NCI-H1694 (cell line): Measurements from ENCODE around the gene HLF.

ENCODE experiments used
- DNase-seq: peaks from one replicate; lab custom pipeline; 2025; lab: John Stamatoyannopoulos, UW

The HLF gene

GRCh38 chr17:55292094-55292493 lies 27.3 kb downstream of the HLF start:
- DNase-seq: no peak

DNA sequence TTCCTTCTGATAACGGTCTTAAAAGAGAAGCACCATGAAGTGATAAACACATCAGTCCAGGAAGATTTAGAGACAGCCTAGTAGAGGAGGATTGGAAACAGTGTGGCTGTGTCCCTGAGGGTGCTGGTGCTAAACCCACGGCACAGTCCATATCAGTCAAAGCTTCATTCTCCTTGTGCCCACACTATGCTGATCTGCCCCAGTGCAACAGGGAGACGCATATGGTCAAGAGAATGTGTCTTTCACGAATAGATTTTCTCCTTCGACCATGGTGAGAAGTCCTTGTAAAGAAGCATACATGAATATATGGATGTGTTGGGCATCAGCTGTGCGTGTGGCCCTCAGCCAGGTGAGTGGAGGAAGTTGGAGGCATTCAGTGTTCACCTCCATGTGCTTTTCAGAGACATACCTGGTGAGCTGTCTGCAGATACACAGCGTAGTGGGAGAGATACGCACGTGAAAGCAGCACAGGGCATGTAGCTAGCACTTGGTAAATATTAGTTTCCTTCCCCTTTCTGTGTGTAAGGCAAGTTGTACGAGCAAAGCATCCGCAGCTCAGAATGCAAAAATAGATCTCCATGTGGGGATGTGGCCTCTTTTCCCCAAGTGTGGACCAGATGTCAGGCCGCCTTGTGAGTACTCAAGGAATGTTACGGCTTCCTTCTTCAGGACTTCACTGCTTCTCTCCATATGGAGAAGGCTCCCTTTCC lies 29.4 kb downstream of the HLF start:
- DNase-seq: no peak

- peak; percentile 57 for DNase-seq
Measured at GRCh38 chr17:55295411-55296170, 30.8 kb downstream of the HLF start.

- no peak for DNase-seq
Measured at GRCh38 chr17:55296171-55296695, 31.5 kb downstream of the HLF start.

DNA sequence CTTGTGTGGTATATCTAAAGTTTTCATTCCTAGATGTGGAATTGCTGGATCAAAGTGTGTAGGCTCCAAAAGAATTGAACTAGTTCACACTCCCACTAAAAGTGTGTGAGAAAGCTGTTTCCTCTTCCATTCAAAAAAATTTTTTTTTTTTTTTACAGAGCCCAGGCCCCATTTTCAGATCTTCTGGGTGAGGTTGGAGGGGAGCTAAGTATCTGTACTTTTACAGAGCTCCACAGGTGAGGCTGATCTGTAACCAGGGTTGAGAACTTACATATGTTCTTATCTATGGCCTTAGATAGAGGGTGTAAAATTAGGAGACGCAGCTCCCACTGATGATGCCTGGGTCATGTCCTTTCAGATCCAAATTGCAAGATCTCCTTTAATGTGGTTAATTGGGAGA lies 31.9 kb downstream of the HLF start:
- DNase-seq: no peak

DNA sequence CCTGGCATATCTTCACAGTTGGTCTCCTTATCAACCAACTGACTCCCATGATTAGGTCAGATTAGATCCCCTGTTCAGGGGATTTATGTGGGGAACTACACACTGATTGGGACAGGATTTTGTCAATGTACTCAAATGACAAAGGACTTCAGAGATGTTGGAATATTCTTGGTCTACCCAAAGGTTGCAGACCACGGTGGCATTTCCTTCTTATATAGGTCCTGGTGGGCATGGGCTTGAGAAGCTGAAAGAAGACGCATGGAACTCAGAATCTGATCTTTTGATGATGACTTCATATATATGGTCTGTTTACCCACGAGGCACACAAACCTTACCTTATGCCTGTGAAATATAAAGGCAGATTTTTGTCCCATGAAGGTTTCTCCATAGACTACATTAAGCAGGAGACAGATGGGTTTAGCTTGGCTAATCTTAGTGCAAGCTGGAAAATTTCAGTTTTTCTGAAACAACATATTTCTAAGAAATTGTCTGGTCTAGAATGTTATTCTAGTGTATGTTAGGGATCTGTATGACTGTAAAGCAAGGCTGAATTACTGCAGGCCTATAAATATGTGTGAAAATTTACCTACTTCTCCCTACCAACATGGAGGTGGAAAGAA lies 33.5 kb downstream of the HLF start:
- DNase-seq: no peak

GRCh38 chr17:55299162-55299838 lies 34.5 kb downstream of the HLF start:
- DNase-seq: no peak

DNA sequence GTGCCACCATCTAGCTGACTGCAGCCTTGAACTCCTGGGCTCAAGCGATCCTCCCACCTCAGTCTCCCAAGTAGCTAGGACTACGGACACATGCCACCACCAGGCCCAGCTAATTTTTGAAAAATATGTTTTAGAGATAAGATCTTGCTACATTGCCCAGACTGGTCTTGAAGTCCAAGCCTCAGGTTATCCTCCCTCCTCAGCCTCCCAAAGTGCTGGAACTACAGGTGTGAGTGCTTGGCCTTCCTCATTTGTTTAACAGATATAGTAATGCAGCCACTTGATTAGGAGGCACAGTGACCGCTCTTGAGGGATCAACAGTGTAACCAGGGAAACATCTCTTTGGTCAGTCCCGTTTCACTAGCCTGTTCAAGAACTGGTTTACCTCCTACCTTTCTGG lies 35.1 kb downstream of the HLF start:
- no peak for DNase-seq

- DNase-seq: no peak
Measured at GRCh38 chr17:55300479-55301290, 35.9 kb downstream of the HLF start.

DNA sequence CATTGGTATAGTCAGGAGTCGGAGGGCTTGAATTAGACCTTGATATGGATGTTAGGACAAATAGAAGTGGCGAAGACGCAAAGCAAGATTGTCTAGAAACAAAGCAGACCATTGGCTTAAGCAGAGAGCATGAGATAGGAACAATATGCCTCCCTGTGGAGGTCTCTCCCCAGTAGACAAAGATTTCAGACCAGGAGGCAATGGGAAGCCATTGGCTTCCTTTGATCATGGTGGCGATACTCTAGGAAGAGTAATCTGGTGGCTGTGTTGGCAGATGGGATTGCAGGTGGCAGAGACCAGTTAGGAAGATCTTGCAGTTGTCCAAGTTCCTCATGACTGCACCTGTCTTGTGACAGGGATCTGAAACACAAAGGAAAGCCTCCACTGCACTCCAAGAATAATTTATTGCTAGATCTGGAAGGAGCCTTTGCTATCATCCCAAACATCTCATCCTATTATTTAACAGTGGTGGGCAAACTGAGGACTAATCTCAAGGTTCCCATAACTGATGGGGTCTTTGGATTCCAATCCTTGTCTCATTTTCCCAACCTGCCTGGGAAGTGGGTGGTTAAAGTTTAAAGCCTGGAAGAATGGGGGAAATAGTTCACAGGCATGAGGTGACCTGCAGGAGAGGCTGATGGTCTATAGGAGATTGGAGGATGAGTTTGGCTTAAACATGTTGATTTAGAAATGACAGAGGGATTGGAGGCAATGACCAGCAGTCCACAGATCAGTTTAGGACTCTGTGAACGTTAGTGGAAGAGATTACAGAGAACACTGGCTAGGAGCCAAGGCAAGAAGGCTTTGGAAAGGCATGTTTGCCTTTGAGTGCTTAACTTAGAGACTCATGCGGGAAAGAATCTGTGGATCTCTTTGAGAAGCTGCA lies 37.0 kb downstream of the HLF start:
- no peak for DNase-seq

DNA sequence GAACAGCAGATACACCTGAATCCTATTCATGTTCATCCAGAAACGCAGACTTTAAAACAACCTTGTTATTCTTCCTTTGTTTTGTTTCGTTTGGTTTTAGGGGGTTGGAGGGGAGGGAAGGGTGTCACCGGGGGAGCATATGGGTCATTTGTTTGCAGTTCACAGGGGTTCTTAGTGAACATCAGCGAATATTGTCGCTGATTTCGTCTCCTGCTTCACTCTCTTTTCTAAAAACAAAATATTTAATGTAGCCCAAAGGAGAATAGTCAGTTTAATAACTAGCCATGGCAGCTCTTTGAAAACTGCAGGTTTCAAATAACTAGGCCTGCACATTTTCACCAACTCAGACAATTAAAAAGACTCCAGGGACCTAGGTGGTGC lies 37.6 kb downstream of the HLF start:
- no peak for DNase-seq

GRCh38 chr17:55303008-55303493 lies 38.3 kb downstream of the HLF start:
- DNase-seq: no peak

GRCh38 chr17:55303701-55304145 lies 39.0 kb downstream of the HLF start:
- no peak for DNase-seq

DNA sequence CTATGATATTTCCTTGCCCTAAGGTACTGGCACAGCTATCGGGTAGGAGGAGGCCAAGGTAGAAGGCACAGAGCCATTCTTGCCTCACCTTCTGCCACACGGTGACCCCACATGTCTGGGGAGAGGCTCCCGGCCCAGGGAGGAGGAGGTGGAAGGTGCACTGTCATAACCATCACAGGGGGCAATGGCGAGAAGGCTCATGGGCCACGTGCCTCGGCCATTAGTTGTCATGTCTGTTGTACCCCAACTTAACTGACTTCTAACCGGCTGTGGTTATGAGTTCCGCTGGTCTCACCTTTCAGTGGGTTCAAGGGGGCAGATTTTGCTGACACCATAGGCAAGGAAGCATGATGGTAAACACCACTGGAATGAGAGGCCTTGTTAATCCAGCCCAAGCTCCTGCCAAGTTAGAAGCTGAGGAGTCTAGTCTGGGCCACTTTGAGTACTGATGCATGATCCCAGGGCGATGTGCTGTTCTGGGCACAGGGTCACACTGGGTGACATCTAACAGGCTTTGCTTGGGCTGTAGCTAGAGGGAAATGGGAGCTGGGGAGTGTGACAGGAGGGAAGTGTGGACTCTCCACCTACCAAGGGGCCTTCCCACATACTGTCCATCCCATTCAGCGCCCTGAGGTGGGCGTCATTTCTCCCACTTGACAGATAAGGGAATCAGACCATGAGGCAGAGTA lies 39.6 kb downstream of the HLF start:
- DNase-seq: no peak

DNA sequence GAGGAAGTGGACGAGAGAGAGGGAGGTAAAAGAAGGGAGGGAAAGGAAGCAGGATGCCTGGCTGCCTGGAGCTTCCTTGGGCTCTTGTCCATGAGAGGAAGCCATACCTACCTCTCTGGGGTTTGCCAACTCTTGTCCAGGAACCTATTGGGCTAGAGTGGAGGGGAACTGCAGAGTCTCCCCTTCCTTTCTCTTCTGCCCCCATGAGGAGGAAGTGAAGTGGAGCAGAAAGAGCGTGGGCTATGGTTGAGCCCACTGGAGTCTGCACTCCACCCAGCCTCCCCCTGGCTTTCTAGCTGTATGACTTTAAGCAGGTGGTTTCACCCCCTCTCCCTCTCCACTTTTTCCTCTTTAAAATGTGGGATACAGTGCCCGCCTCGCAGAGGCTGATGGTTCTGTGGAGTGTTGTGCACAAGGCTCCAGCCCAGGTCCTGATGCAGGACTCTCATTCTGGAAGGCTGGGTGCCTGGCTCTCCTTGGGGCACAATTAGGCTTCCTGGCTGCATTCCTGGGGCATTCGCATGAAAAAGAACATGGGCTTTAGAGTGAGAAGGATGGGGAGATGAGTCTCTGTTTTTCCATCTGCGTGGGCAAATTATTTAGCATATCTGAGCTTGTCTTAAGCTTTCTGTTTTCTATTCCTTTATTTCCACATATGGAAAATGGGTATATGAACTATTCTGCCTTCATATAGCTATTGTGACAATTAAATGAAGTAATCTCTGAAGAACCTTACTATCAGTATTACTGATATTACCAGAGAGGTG lies 40.7 kb downstream of the HLF start:
- no peak for DNase-seq

- no peak for DNase-seq
Measured at GRCh38 chr17:55307879-55308278, 43.1 kb downstream of the HLF start.

DNA sequence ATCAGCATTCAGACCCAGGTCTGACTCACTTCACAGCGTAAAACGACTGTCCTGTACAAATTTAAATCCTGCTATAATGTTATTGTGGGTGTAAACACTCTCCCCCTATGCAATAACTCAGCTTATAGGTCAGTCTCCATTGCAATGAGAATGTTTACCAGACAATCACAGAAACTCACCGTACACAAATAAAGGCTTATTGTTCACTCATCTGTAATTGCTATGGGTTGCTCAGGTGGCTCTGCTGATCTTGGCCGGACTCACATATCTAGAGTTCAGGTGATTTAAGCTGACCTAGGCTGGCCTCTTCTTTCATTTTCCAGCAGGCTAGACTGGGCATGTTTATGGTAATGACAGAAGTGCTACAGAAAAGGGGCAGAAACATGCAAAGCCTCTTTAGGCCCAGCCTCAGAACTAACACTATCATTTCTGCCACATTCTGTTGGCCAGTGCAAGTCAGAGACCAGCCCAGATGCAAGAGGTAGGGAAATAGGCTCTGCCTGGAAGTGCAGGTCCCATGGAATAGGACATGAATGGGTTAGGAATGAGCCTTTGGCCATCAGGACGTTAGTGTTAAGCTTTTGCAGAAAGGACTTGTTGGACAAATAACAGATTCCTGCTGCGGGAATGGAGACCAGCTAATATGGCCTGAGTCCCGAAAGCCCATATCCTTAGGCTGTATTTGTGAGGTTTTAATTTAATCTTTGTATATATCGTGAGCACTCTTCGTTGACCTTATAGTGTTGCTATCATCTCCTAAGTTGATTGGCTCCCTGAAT lies 44.0 kb downstream of the HLF start:
- no peak for DNase-seq

DNA sequence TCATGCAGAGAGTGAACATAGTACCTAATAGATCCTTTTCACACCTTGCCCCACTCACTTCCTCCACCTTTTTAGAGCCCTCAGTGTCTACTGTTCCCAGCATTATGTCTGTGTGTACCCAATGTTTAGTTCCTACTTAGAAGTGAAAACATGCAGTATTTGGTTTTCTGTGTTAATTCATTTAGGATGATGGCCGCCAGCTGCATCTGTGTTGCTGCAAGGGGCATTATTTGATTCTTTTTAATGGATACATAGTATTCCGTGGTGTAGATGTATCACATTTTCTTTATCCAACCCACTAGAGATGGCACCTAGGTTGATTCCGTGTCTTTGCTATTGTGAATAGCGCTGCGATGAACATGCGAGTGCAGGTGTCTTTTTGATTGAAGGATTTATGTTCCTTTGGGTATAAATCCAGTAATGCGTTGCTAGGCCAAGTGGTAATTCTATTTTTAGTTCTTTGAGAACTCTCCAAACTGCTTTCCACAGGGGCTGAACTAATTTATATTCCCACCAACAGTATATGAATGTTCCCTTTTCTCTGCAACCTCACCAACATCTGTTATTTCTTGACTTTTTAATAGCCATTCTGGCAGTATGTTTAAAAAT lies 47.1 kb downstream of the HLF start:
- DNase-seq: no peak
